ENCODE measurements around the gene FOXJ2.

The FOXJ2 gene

DNA sequence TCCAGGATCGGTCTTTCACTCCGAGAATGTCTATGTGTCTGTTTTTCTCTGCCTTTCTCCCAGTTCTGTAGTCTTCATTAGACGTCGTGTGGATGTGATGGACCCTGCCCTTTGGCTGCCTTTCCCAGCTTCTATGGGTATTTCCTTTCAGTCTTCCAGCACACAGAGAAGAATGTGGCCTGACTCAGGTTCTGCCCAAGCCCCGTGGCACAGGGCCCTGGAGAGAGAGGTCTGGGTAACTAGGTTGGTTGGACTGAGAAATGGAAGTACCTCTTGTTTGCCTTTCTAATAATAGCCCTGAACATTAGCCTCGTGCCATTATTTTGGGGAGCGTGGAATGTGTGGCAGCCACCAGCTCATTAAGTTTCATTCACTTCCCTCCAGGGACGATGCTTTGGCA is 3.8 kb downstream of the FOXJ2 start:
- Histone ChIP-seq H4K20me1 (ENCODE audit: insufficient read depth, low read length) (peaks cover 38% of the 10 kb centered on the region), H2AFZ (ENCODE audit: low read depth, low read length) (no peak overlapping the region), H3K4me1 (ENCODE audit: insufficient read depth, low read length) (peaks cover 69% of the 10 kb centered on the region), H3K9me3 (ENCODE audit: insufficient read depth, low read length, severe bottlenecking) (no peaks in the 10 kb centered on the region), H3K36me3 (ENCODE audit: insufficient read depth, low read length) (peaks cover 54% of the 10 kb centered on the region), H3K4me3 (ENCODE audit: low read depth in 1 of 2, low read length in 2 of 2) (no peak overlapping the region), H3K4me2 (ENCODE audit: insufficient read depth, low read length) (peak overlapping the region; percentile 78; the same call in 1 of the 2 replicates), H3K27me3 (ENCODE audit: insufficient read depth, low read length, poor library complexity) (no peaks in the 10 kb centered on the region), H3K79me2 (ENCODE audit: insufficient read depth, low read length) (peaks cover 81% of the 10 kb centered on the region), H3K9ac (ENCODE audit: low read depth, low read length) (no peak overlapping the region), H3K27ac (ENCODE audit: low read length) (no peak overlapping the region)
- ATAC-seq (ENCODE audit: insufficient read depth, low read depth) (no peak), DNase-seq (no peak)
- TF ChIP-seq, protein P1, sequence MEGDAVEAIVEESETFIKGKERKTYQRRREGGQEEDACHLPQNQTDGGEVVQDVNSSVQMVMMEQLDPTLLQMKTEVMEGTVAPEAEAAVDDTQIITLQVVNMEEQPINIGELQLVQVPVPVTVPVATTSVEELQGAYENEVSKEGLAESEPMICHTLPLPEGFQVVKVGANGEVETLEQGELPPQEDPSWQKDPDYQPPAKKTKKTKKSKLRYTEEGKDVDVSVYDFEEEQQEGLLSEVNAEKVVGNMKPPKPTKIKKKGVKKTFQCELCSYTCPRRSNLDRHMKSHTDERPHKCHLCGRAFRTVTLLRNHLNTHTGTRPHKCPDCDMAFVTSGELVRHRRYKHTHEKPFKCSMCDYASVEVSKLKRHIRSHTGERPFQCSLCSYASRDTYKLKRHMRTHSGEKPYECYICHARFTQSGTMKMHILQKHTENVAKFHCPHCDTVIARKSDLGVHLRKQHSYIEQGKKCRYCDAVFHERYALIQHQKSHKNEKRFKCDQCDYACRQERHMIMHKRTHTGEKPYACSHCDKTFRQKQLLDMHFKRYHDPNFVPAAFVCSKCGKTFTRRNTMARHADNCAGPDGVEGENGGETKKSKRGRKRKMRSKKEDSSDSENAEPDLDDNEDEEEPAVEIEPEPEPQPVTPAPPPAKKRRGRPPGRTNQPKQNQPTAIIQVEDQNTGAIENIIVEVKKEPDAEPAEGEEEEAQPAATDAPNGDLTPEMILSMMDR (IDR thresholded peaks at IDR 0.05; ENCODE audit: borderline replicate concordance, extremely low read depth, low read length, poor library complexity, severe bottlenecking), result no peak
- TF ChIP-seq EZH2 (IDR thresholded peaks at IDR 0.05; ENCODE audit: borderline replicate concordance, low read depth, low read length, severe bottlenecking), result no peak

DNA sequence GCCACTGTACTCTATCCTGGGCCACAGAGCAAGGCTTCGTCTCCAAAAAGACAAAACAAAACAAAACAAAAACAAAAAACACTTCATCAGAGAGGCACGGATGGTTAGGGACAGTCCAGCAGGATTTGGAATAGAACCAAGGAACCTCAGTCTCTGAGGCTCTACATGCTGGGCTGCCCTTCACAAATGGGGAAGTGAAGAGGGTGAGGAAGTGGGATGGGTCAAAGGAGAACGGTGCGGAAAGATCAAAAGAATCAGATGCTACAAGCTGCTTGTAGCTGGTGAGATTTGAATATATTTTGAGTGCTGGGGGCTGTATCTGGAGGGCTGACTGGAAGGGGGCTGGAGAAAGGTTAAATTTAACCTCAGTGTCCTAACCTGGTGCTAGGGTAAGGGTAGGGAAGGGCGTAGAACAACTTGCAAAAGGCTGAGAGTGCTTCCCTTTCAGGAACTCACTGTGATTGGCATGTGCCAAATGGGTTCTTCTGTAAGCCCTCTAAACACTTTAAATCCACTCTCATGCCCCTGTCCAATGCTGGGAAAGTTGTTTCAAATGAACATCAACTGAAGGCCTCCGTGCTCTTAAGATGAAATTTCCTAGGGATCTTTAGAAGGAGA is 4.6 kb downstream of the FOXJ2 start:
- Histone ChIP-seq H3K4me2 (ENCODE audit: insufficient read depth, low read length) (peak overlapping the region; percentile 13; the same call in 1 of the 2 replicates), H4K20me1 (ENCODE audit: insufficient read depth, low read length) (peaks cover 38% of the 10 kb centered on the region), H3K4me3 (ENCODE audit: low read depth in 1 of 2, low read length in 2 of 2) (no peak overlapping the region), H3K9me3 (ENCODE audit: insufficient read depth, low read length, severe bottlenecking) (no peaks in the 10 kb centered on the region), H3K9ac (ENCODE audit: low read depth, low read length) (no peak overlapping the region), H2AFZ (ENCODE audit: low read depth, low read length) (no peak overlapping the region), H3K4me1 (ENCODE audit: insufficient read depth, low read length) (peaks cover 61% of the 10 kb centered on the region), H3K36me3 (ENCODE audit: insufficient read depth, low read length) (peaks cover 62% of the 10 kb centered on the region), H3K27me3 (ENCODE audit: insufficient read depth, low read length, poor library complexity) (no peaks in the 10 kb centered on the region), H3K27ac (ENCODE audit: low read length) (no peak overlapping the region), H3K79me2 (ENCODE audit: insufficient read depth, low read length) (peaks cover 75% of the 10 kb centered on the region)
- TF ChIP-seq, protein P1 (IDR thresholded peaks at IDR 0.05; ENCODE audit: borderline replicate concordance, extremely low read depth, low read length, poor library complexity, severe bottlenecking), result no peak
- no peak for TF ChIP-seq EZH2 (IDR thresholded peaks at IDR 0.05; ENCODE audit: borderline replicate concordance, low read depth, low read length, severe bottlenecking)
- DNase-seq, result no peak
- no peak for ATAC-seq (ENCODE audit: insufficient read depth, low read depth)

DNA sequence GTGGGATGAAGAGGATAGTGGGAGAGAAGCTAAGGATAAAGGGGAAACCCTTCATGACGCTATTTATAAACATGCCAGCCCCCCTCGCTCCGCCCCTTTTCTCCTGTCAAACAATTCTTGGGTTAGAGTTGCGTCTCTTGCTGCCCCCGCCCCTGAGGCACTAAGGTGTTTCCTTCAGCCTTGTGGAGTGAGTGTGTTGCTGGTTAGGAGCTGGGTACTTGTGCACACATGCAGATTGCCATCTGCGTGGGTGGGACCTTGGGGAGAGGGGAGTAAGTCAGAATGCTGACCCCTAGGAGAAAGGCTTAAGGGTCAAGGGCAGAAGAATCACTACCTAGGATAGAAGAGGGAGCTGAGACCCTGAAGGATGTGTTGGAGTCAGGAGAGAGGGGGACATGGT is 5.4 kb downstream of the FOXJ2 start:
- no peaks in the 10 kb centered on the region for H3K9me3 ChIP-seq (ENCODE audit: insufficient read depth, low read length, severe bottlenecking)
- H3K36me3 ChIP-seq (ENCODE audit: insufficient read depth, low read length), result peaks cover 65% of the 10 kb centered on the region
- H3K79me2 ChIP-seq (ENCODE audit: insufficient read depth, low read length), result peaks cover 68% of the 10 kb centered on the region
- ATAC-seq (ENCODE audit: insufficient read depth, low read depth) (no peak), DNase-seq (no peak)
- H3K4me2 ChIP-seq (ENCODE audit: insufficient read depth, low read length), result peak overlapping the region; percentile 13; the same call in 1 of the 2 replicates
- H2AFZ ChIP-seq (ENCODE audit: low read depth, low read length), result no peak overlapping the region
- peaks cover 38% of the 10 kb centered on the region for H4K20me1 ChIP-seq (ENCODE audit: insufficient read depth, low read length)
- no peak overlapping the region for H3K27ac ChIP-seq (ENCODE audit: low read length)
- no peaks in the 10 kb centered on the region for H3K27me3 ChIP-seq (ENCODE audit: insufficient read depth, low read length, poor library complexity)
- H3K4me3 ChIP-seq (ENCODE audit: low read depth in 1 of 2, low read length in 2 of 2), result no peak overlapping the region
- peaks cover 60% of the 10 kb centered on the region for H3K4me1 ChIP-seq (ENCODE audit: insufficient read depth, low read length)
- TF ChIP-seq, protein P1 (IDR thresholded peaks at IDR 0.05; ENCODE audit: borderline replicate concordance, extremely low read depth, low read length, poor library complexity, severe bottlenecking), result no peak
- TF ChIP-seq EZH2 (IDR thresholded peaks at IDR 0.05; ENCODE audit: borderline replicate concordance, low read depth, low read length, severe bottlenecking), result no peak
- H3K9ac ChIP-seq (ENCODE audit: low read depth, low read length), result no peak overlapping the region
